Prostate gland (tissue), 2 donors: ENCODE measurements around the gene DPYSL3. TPM values are rescaled to one million over a fixed set of nuclear protein-coding genes. Genes with fewer than 3 reads are reported as not detected.
A peak's percentile ranks its signal among the peaks of the same experiment; 100 is the strongest.

ENCODE experiments used
- DNase-seq: peaks from one replicate; pipeline ENCODE4 v3.0.0-alpha.2; 2019; ENCODE audit warnings: low spot score
- H3K27ac ChIP-seq, 2 donors: fragments of 200-600 bp; sonication (generic); 2 replicates each; pipeline ENCODE4 v1.5.1; 2017 to 2019
- H3K27me3 ChIP-seq: fragments of 200-600 bp; sonication (generic); replicated peaks from 2 replicates; pipeline ENCODE4 v1.5.1; 2019; ENCODE audit not compliant: insufficient read depth
- H3K36me3 ChIP-seq, 2 donors: fragments of 200-600 bp; sonication (generic); 1 replicate in 1 of 2; 2 replicates in 1 of 2; pipeline versions ENCODE4 v1.5.1 to v1.8.1; 2017 to 2019
- H3K4me1 ChIP-seq: fragments of 200-600 bp; sonication (generic); replicated peaks from 2 replicates; pipeline ENCODE4 v1.5.1; 2019
- H3K4me3 ChIP-seq, 2 donors: fragments of 200-600 bp; sonication (generic); 2 replicates each; pipeline ENCODE4 v1.5.1; 2017 to 2019
- H3K9me3 ChIP-seq: fragments of 200-600 bp; sonication (generic); 2 replicates; pipeline ENCODE4 v1.5.1; 2017
- POLR2A ChIP-seq: fragments of 450-650 bp; IDR thresholded peaks from one replicate; pipeline ENCODE4 v1.6.1; 2016; ENCODE audit warnings: antibody characterized with exemption, mild to moderate bottlenecking
- POLR2AphosphoS5 ChIP-seq: sonication (generic); formaldehyde crosslinking; IDR thresholded peaks from one replicate; pipeline ENCODE4 v1.6.1; 2017; ENCODE audit warnings: antibody characterized with exemption
- WGBS: methylation state at CpG from one replicate; pipeline ENCODE4 v1.1.5; 2018; 5-methylcytosine and 5-hydroxymethylcytosine counted together
- intact Hi-C: fragments of 100-400 bp; cut with DNase I; formaldehyde crosslinking; loops from one replicate; pipeline ENCODE4 v1.14.2; 2022
- total RNA-seq, 2 donors: library from RNA; depleted of rRNA; stranded (reverse); fragments of >200 nt; gene quantifications; one replicate each; pipeline ENCODE4 v1.1.0, GENCODE V29; 2016
- TF ChIP-seq, protein P1 (sequence below), 4 experiments: fragments of 200-600 bp in 2 of 4; fragments of 450-650 bp in 2 of 4; sonication (generic) in 2 of 4; IDR thresholded peaks; 1 replicate in 3 of 4; 2 replicates in 1 of 4; pipeline ENCODE4 v1.5.1; 2016 to 2019; ENCODE audit warnings: antibody characterized with exemption in 4 of 4, mild to moderate bottlenecking in 2 of 4, moderate library complexity in 2 of 4

DPYSL3 gene
- total RNA-seq, 2 donors from 2014 or later: 113 to 126 TPM

DNA sequence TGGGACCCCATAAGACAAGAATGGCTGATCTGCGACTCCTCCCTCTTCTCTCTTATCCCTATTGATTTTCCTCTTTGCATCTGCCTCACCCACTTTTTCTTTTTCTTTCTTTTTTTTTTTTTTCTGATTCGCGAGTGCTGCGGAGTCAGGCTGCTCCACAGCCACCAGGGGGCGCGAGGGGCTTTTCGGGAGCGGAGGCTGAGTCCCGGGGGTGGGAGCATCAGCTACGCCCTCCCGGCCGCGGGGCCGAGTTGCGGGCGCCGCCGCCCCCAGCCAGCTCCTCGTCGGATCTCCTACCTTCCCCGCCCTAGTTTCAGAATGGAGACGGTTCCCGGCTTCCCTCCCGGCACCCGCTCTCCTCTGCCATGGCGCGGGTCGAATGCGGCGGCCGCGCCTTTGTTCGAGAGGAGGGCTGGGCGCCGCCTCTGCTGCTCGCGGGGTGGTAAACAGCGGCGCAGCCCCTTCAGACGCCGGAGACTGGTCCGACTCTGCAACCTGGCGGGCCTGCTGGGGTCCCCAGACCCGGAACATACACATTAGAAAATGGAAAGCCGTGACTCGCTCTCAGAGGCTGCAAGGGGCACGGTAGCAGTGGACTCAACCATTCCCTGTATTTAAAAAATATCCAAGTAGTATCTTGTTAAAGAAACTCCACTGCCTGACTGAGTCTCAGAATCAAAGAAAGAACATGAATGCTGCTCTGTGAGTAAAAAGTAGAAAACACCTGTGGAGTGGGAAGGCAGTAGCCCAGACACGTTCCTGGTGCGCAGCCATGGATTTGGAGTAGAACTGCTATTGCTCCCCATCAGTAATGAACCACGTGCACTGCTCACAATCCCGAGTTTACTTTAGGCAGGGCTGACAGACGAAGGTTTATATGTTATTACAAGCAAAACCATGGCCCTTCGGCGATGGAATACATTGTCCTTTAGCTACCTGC, 55.7 kb downstream of the DPYSL3 start:
- peak overlapping the region; percentile 77 to 87 for H3K27ac ChIP-seq
- no peaks in the 10 kb centered on the region for H3K36me3 ChIP-seq
- H3K4me3 ChIP-seq: peak overlapping the region; percentile 52 to 54
- no peaks in the 10 kb centered on the region for H3K9me3 ChIP-seq
- 1% methylated on average over 54 of the region's 54 CpGs for WGBS
- peak; percentile 79 for DNase-seq
- intact Hi-C loops: loop anchor here (2.0 to 10.0 kb wide), 4 partner anchors 55 to 229 kb away; no protein-coding TSS in a partner anchor
- TF ChIP-seq POLR2A: no peak
- TF ChIP-seq POLR2AphosphoS5: peak; percentile 40
- TF ChIP-seq, protein P1, sequence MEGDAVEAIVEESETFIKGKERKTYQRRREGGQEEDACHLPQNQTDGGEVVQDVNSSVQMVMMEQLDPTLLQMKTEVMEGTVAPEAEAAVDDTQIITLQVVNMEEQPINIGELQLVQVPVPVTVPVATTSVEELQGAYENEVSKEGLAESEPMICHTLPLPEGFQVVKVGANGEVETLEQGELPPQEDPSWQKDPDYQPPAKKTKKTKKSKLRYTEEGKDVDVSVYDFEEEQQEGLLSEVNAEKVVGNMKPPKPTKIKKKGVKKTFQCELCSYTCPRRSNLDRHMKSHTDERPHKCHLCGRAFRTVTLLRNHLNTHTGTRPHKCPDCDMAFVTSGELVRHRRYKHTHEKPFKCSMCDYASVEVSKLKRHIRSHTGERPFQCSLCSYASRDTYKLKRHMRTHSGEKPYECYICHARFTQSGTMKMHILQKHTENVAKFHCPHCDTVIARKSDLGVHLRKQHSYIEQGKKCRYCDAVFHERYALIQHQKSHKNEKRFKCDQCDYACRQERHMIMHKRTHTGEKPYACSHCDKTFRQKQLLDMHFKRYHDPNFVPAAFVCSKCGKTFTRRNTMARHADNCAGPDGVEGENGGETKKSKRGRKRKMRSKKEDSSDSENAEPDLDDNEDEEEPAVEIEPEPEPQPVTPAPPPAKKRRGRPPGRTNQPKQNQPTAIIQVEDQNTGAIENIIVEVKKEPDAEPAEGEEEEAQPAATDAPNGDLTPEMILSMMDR (IDR thresholded peaks at IDR 0.05): peak; percentile 79 to 93 (median 86)
- H3K4me1 ChIP-seq: no peaks in the 10 kb centered on the region
- H3K27me3 ChIP-seq: no peaks in the 10 kb centered on the region

DNA sequence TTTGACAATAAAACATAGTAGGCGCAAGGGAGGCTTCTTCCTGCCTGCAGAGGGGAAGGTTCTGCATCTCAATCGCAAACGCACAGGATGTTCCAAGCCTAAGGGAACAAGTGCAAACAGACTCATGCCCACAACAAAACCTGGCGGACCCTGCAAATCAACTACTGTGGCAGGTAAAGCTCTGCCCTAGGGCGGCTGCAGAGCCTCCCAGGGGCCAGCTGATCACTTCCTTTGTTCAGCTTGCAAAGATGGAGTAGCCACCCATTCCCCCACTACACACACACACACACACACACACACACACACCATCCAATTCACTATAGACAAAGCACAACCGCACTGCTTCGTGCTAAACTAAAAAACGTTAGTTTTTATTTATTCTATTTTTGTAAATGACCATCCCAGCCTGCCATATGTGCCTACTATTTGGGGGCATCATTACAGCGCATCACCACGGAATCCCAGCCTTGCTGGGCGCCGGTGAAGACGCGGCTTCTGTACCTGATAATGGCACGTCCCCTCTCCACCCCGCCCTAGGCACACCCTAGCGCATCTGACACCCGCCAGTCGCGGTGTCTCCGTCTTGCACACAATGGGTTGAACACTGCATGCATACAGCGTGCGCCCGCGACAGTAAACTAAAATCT, 57.6 kb downstream of the DPYSL3 start:
- no peaks in the 10 kb centered on the region for H3K4me1 ChIP-seq
- peak overlapping the region; percentile 52 to 54 for H3K4me3 ChIP-seq
- H3K27me3 ChIP-seq: no peaks in the 10 kb centered on the region
- H3K36me3 ChIP-seq: no peaks in the 10 kb centered on the region
- H3K9me3 ChIP-seq: no peaks in the 10 kb centered on the region
- WGBS: 15% methylated on average over 25 of the region's 25 CpGs
- TF ChIP-seq POLR2AphosphoS5: no peak
- no peak for TF ChIP-seq POLR2A
- TF ChIP-seq, protein P1 (IDR thresholded peaks at IDR 0.05): no peak
- DNase-seq: no peak
- intact Hi-C loops: loop anchor here (2.0 to 10.0 kb wide), 3 partner anchors 107 to 227 kb away; no protein-coding TSS in a partner anchor
- H3K27ac ChIP-seq: peak overlapping the region; percentile 77 to 87

DNA sequence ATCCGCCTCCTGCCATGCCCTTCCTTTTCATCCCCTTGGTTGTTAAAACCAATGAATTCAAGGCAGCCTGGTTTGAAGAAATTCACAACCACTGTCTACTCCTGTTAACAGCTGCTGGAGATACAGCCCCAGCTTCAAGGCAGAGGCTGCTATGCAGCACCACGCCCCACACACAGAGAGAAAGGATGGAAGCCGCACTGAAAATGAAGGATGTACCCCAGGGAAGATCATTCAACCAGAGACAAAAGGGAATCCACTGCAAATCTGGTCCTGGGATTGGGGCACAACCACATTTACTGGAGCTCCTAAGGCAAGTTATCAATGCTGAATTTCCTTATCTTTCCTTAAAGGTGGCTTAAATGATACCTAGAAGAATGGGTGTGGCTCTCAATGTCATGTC, 58.7 kb downstream of the DPYSL3 start:
- H3K4me3 ChIP-seq: no peak overlapping the region
- no peak for DNase-seq
- no peaks in the 10 kb centered on the region for H3K4me1 ChIP-seq
- no peaks in the 10 kb centered on the region for H3K36me3 ChIP-seq
- no peaks in the 10 kb centered on the region for H3K9me3 ChIP-seq
- no peak for TF ChIP-seq POLR2A
- WGBS: 86% methylated on average over 3 of the region's 3 CpGs
- intact Hi-C loops: loop anchor here (2.0 to 10.0 kb wide), 3 partner anchors 44 to 226 kb away; no protein-coding TSS in a partner anchor
- peak overlapping the region; percentile 77 to 87 for H3K27ac ChIP-seq
- H3K27me3 ChIP-seq: no peaks in the 10 kb centered on the region

DNA sequence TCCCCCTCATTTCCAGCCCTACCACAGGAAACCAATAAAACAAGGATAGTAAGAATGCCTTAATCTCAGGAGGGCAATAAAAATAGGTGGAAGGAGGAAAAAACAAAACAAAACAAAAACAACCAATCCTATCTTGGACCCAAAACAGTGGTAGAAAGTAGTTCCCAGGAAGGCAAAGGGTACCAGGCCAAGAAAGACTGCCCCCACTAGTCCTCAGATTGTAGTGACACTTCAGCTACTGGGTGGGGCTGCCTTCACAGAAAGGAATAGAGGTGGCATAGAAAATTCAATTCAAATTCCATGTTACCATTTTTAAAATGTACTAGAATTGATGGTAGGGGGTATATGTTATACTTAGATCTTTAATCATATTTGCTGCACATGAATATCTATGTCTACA, 59.3 kb downstream of the DPYSL3 start:
- peak overlapping the region; percentile 3 to 30 for H3K27ac ChIP-seq
- intact Hi-C loops: loop anchor here (2.0 to 10.0 kb wide), 3 partner anchors 44 to 226 kb away; no protein-coding TSS in a partner anchor
- TF ChIP-seq POLR2A (no peak), POLR2AphosphoS5 (no peak)
- TF ChIP-seq, protein P1 (IDR thresholded peaks at IDR 0.05): no peak

DNA sequence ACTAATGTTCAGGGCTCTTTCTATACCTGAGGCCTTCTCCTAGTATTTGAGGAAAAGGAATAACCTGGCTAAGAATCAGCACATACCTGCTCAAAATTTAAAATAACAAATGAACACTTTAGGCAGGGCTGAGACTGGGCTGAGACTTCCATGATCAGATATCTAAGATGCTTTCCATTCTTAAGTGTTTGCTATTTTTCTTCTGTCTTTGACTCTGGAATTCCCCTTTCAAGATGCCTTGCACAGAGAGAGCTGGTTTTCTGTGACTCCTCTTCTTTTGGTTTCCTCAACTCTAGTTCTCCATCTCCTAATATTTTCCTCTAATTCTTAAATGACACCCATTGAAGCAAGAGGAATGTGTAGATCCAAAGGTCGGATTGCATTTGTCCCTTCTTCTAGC, 61.1 kb downstream of the DPYSL3 start:
- TF ChIP-seq, protein P1 (IDR thresholded peaks at IDR 0.05): no peak
- TF ChIP-seq POLR2A: no peak
- TF ChIP-seq POLR2AphosphoS5: no peak
- Histone ChIP-seq H3K9me3 (no peaks in the 10 kb centered on the region), H3K27me3 (no peaks in the 10 kb centered on the region), H3K4me1 (no peaks in the 10 kb centered on the region), H3K27ac (peak overlapping the region in 1 of 2 donors; percentile 6), H3K36me3 (no peaks in the 10 kb centered on the region), H3K4me3 (no peak overlapping the region)
- no peak for DNase-seq
- intact Hi-C loops: no loop called here
- 72% methylated on average over 1 of the region's 1 CpG for WGBS

More for the DNA sequence above, 59.3 kb downstream of the DPYSL3 start:
- no peak for DNase-seq
- H3K9me3 ChIP-seq: no peaks in the 10 kb centered on the region
- H3K4me3 ChIP-seq: no peak overlapping the region
- no peaks in the 10 kb centered on the region for H3K36me3 ChIP-seq
- H3K4me1 ChIP-seq: no peaks in the 10 kb centered on the region
- H3K27me3 ChIP-seq: no peaks in the 10 kb centered on the region
